Immature natural killer cell (primary cell): Measurements from ENCODE around the gene SCUBE1. TPM values are rescaled to one million over a fixed set of nuclear protein-coding genes. Genes with fewer than 3 reads are reported as not detected.
A peak's percentile ranks its signal among the peaks of the same experiment; 100 is the strongest.

Source experiments
- DNase-seq, 3 donors: peaks; one replicate each; pipeline ENCODE4 v3.0.0; 2022; ENCODE audit warnings: mixed read lengths in 1 of 3
- H3K27ac Mint-ChIP-seq, 6 donors: one replicate each; pipeline ENCODE4 v1.8.0; 2020; ENCODE audit warnings: mixed read lengths in 6 of 6, mild to moderate bottlenecking in 5 of 6, inconsistent platforms in 4 of 6, moderate library complexity in 3 of 6
- H3K27me3 Mint-ChIP-seq, 3 donors: one replicate each; pipeline ENCODE4 v1.8.0; 2020 to 2021; ENCODE audit warnings: low read depth in 3 of 3, mild to moderate bottlenecking in 3 of 3, mixed read lengths in 3 of 3, moderate library complexity in 3 of 3, inconsistent platforms in 1 of 3
- H3K36me3 Mint-ChIP-seq, 3 donors: one replicate each; pipeline ENCODE4 v1.8.0; 2020; ENCODE audit warnings: mixed read lengths in 3 of 3, inconsistent platforms in 2 of 3, mild to moderate bottlenecking in 2 of 3
- H3K4me1 Mint-ChIP-seq, 2 donors: one replicate each; pipeline ENCODE4 v1.8.0; 2020; ENCODE audit warnings: inconsistent platforms in 2 of 2, mild to moderate bottlenecking in 2 of 2, mixed read lengths in 2 of 2, moderate library complexity in 1 of 2
- H3K4me3 Mint-ChIP-seq, 5 donors: one replicate each; pipeline ENCODE4 v1.8.0; 2020; ENCODE audit warnings: mild to moderate bottlenecking in 5 of 5, mixed read lengths in 5 of 5, inconsistent platforms in 3 of 5, moderate library complexity in 3 of 5
- H3K9me3 Mint-ChIP-seq, 6 donors: one replicate each; pipeline ENCODE4 v1.8.0; 2020; ENCODE audit warnings: mild to moderate bottlenecking in 6 of 6, mixed read lengths in 6 of 6, inconsistent platforms in 4 of 6, moderate library complexity in 3 of 6
- polyA plus RNA-seq, 3 donors: library from polyadenylated mRNA; unstranded; fragments of 300-500 nt; fragmentation: Illumina TruSeq; gene quantifications; one replicate each; pipeline ENCODE4 v1.2.3, GENCODE V29; 2021

Gene SCUBE1
- polyA plus RNA-seq, 3 donors from 2014 or later, result 0.16 TPM; not detected in 2

GRCh38 chr22:43298062-43298801 lies 44.9 kb downstream of the SCUBE1 start:
- no peaks in the 10 kb centered on the region for H3K9me3 Mint-ChIP-seq
- H3K27me3 Mint-ChIP-seq, result peaks cover 1 to 6% (median 1%) of the 10 kb centered on the region in 3 donors
- H3K27ac Mint-ChIP-seq, result no peak overlapping the region
- H3K4me1 Mint-ChIP-seq, result no peaks in the 10 kb centered on the region
- no peaks in the 10 kb centered on the region for H3K36me3 Mint-ChIP-seq
- H3K4me3 Mint-ChIP-seq, result no peak overlapping the region
- no peak for DNase-seq

- Mint-ChIP-seq H3K9me3 (no peaks in the 10 kb centered on the region), H3K4me3 (no peak overlapping the region), H3K27ac (no peak overlapping the region), H3K4me1 (no peaks in the 10 kb centered on the region), H3K27me3 (peaks cover 0 to 6% (median 1%) of the 10 kb centered on the region in 3 donors), H3K36me3 (no peaks in the 10 kb centered on the region)
- DNase-seq, result no peak
These were observed 45.7 kb downstream of the SCUBE1 start for GRCh38 chr22:43297270-43298061.

- Mint-ChIP-seq H3K36me3 (no peaks in the 10 kb centered on the region), H3K9me3 (no peaks in the 10 kb centered on the region), H3K4me3 (no peak overlapping the region), H3K27me3 (peaks cover 0 to 5% (median 1%) of the 10 kb centered on the region in 3 donors), H3K4me1 (no peaks in the 10 kb centered on the region), H3K27ac (no peak overlapping the region)
- no peak for DNase-seq
These were observed 46.8 kb downstream of the SCUBE1 start for GRCh38 chr22:43296276-43296902.

- no peak for DNase-seq
- Mint-ChIP-seq H3K9me3 (no peaks in the 10 kb centered on the region), H3K4me3 (no peak overlapping the region), H3K4me1 (no peaks in the 10 kb centered on the region), H3K27me3 (peaks cover 0 to 2% (median 1%) of the 10 kb centered on the region in 3 donors), H3K27ac (peak overlapping the region in 1 of 6 donors; percentile 25), H3K36me3 (no peaks in the 10 kb centered on the region)
These were observed 47.5 kb downstream of the SCUBE1 start for GRCh38 chr22:43295660-43296059.

GRCh38 chr22:43295173-43295572 lies 48.0 kb downstream of the SCUBE1 start:
- Mint-ChIP-seq H3K9me3 (no peaks in the 10 kb centered on the region), H3K4me3 (no peak overlapping the region), H3K27me3 (peaks cover 0 to 2% (median 0%) of the 10 kb centered on the region in 3 donors), H3K4me1 (peaks cover under 1 to 2% of the 10 kb centered on the region in 2 donors), H3K27ac (peak overlapping the region in 1 of 6 donors; percentile 25), H3K36me3 (no peaks in the 10 kb centered on the region)
- DNase-seq, result no peak

- Mint-ChIP-seq H3K27ac (no peak overlapping the region), H3K36me3 (no peaks in the 10 kb centered on the region), H3K27me3 (peaks cover 0 to 2% (median 0%) of the 10 kb centered on the region in 3 donors), H3K9me3 (no peaks in the 10 kb centered on the region), H3K4me3 (no peak overlapping the region), H3K4me1 (peaks cover 14 to 16% of the 10 kb centered on the region in 2 donors)
- no peak for DNase-seq
These were observed 49.3 kb downstream of the SCUBE1 start for GRCh38 chr22:43293655-43294392.

- Mint-ChIP-seq H3K9me3 (no peaks in the 10 kb centered on the region), H3K36me3 (no peaks in the 10 kb centered on the region), H3K27ac (no peak overlapping the region), H3K4me3 (no peak overlapping the region), H3K4me1 (peaks cover 19 to 22% of the 10 kb centered on the region in 2 donors), H3K27me3 (peaks cover 0 to 2% (median 2%) of the 10 kb centered on the region in 3 donors)
- DNase-seq, result no peak
These were observed 49.9 kb downstream of the SCUBE1 start for GRCh38 chr22:43293259-43293654.

- no peak overlapping the region for H3K27ac Mint-ChIP-seq
- no peaks in the 10 kb centered on the region for H3K36me3 Mint-ChIP-seq
- peaks cover 0 to 2% (median 2%) of the 10 kb centered on the region in 3 donors for H3K27me3 Mint-ChIP-seq
- no peaks in the 10 kb centered on the region for H3K9me3 Mint-ChIP-seq
- no peak for DNase-seq
- H3K4me1 Mint-ChIP-seq, result peaks cover 26% of the 10 kb centered on the region in 2 donors
- H3K4me3 Mint-ChIP-seq, result no peak overlapping the region
These were observed 50.5 kb downstream of the SCUBE1 start for GRCh38 chr22:43292630-43293018.

GRCh38 chr22:43291381-43291780 lies 51.8 kb downstream of the SCUBE1 start:
- H3K4me1 Mint-ChIP-seq, result peaks cover 26 to 27% of the 10 kb centered on the region in 2 donors
- no peaks in the 10 kb centered on the region for H3K9me3 Mint-ChIP-seq
- DNase-seq, result no peak
- no peak overlapping the region for H3K4me3 Mint-ChIP-seq
- H3K36me3 Mint-ChIP-seq, result no peaks in the 10 kb centered on the region
- peaks cover 0 to 2% (median 2%) of the 10 kb centered on the region in 3 donors for H3K27me3 Mint-ChIP-seq
- H3K27ac Mint-ChIP-seq, result no peak overlapping the region

GRCh38 chr22:43289976-43290721 lies 53.0 kb downstream of the SCUBE1 start:
- Mint-ChIP-seq H3K9me3 (no peaks in the 10 kb centered on the region), H3K36me3 (no peaks in the 10 kb centered on the region), H3K27me3 (peaks cover 0 to 2% (median 2%) of the 10 kb centered on the region in 3 donors), H3K4me3 (peak overlapping the region in 3 of 5 donors; percentile 46 to 81 (median 75)), H3K4me1 (peaks cover 26 to 27% of the 10 kb centered on the region in 2 donors), H3K27ac (peak overlapping the region in 2 of 6 donors; percentile 22 to 79)
- DNase-seq, result no peak

GRCh38 chr22:43289531-43289963 lies 53.6 kb downstream of the SCUBE1 start:
- H3K4me1 Mint-ChIP-seq, result peaks cover 26 to 27% of the 10 kb centered on the region in 2 donors

GRCh38 chr22:43288807-43289420 lies 54.3 kb downstream of the SCUBE1 start:
- Mint-ChIP-seq H3K4me1 (peaks cover 26 to 27% of the 10 kb centered on the region in 2 donors), H3K27ac (peak overlapping the region; percentile 66 to 83 (median 80)), H3K36me3 (no peaks in the 10 kb centered on the region), H3K27me3 (peaks cover 0 to 2% (median 2%) of the 10 kb centered on the region in 3 donors), H3K9me3 (no peaks in the 10 kb centered on the region), H3K4me3 (peak overlapping the region; percentile 59 to 81 (median 72))
- peak; percentile 37 to 60 (median 56) for DNase-seq

More at GRCh38 chr22:43289531-43289963, 53.6 kb downstream of the SCUBE1 start:
- Mint-ChIP-seq H3K36me3 (no peaks in the 10 kb centered on the region), H3K27me3 (peaks cover 0 to 2% (median 2%) of the 10 kb centered on the region in 3 donors), H3K27ac (peak overlapping the region; percentile 66 to 83 (median 80)), H3K4me3 (peak overlapping the region; percentile 59 to 81 (median 72)), H3K9me3 (no peaks in the 10 kb centered on the region)
- DNase-seq, result peak in 2 of 3 donors; percentile 21 to 22
